ENCODE results near the gene GNA15.

Gene GNA15

DNA sequence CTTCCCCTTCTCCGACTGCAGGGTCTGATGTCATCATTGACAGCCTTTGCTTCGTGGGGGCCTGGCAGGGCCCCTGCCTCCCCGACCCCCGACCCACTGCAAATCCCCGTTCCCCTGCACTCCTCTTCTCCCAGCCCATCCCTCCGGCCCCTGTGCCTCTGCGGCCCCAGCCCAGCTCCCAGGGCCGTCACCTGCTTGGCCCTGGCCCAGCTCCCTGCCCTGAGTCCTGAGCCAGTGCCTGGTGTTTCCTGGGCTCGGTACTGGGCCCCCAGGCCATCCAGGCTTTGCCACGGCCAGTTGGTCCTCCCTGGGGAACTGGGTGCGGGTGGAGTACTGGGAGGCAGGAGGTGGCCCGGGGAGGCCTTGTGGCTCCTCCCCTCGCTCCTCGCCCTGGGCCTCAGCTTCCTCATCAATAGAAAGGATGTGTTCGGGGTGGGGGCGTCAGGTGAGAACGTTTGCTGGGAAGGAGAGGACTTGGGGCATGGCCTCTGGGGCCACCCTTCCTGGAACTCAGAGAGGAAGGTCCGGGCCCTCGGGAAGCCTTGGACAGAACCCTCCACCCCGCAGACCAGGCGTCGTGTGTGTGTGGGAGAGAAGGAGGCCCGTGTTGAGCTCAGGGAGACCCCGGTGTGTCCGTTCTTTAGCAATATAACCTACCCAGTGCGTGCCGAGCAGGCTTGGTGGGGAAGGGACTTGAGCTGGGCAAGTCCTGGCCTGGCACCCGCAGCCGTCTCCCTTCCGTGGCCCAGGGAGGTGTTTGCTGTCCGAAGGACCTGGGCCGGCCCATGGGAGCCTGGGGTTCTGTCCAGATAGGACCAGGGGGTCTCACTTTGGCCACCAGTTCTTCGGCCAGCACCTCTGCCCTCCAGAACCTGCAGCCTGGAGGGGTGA is 72.7 kb downstream of the GNA15 start:
- no peak for DNase-seq (ENCODE audit: low spot score)

DNA sequence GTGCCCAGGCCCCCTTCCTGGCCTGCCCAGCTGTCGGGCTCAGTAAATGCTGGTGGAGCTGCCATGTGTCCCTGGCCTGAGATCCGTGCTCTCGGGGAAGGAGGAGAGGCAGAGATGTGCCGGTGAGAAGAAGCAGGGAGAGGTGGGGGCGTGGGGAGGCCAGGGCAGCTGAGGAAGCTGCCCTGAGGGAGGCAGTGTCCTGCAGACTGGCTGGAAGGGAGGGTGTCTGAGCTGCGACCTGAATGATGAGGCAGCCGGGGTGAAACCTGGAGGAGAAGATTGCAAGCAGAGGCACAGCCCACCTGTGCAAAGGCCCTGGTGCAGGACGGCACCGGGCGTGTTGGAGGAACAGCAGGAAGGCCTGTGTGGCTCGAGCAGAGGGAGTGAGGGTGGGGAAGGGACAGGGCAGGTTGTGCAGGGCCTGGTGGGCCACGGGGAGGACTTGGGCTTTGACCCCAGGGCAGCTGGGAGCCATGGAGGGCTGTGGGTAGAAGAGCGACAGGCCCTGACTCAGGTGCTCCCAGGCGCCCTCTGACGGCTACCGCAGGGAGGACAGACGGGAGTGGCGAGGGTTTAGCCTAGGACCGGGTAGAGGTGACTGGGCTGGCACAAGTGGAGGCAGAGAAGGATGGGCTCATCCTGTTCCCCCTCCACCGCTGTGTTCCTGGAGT is 74.6 kb downstream of the GNA15 start:
- no peak for DNase-seq (ENCODE audit: low spot score)

DNA sequence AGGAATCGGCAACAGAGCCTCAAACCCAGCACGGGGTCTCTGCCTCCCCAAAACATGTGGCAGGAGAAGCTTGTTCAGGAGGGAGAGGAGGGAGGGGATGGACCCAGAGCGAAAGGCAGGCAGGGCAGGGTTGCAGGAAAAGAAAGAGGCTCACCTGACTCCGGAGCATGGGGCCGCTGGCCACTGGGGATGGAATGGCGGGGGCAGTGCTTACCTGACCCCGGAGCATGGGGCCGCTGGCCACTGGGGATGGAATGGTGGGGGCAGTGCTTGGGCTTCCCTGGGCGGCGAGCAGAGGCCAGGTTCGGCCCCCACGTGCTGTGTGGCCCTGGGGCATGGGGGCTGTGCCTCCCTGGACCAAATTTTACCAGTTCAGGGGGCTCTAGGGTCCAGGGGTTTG is 75.4 kb downstream of the GNA15 start:
- no peak for DNase-seq (ENCODE audit: low spot score)

DNA sequence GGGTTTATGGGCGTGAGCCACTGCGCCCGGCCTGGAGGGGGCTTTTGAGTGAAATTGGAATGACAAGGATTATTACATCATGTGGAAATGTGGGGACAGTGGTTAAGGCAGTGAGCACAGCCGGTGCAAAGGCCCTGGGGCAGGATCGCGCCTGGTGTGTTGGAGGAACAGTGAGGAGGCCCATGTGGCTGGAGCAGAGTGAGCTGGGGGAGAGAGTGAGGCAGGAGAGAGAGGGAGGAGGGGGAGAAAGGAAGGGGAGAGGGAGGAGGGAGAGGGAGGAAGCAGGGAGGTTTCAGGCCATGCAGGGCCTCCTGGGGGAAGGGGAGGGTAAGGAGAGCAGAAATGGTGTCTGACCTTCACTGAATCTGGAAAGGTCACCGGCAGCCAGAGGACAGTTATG is 77.3 kb downstream of the GNA15 start:
- no peak for DNase-seq (ENCODE audit: low spot score)
